Fibroblast of lung (primary cell): ENCODE data around the gene MAS1. TPM values are rescaled to one million over a fixed set of nuclear protein-coding genes. Genes with fewer than 3 reads are reported as not detected.

ENCODE experiments used
- DNase-seq, 2 donors: peaks; one replicate each; pipeline versions ENCODE4 v3.0.0 to v3.0.0-alpha.2; 2010; ENCODE audit warnings: low read depth in 2 of 2
- H2AFZ ChIP-seq: 2 replicates; pipeline ENCODE4 v1.5.1; 2012; ENCODE audit warnings: low read length, control low read depth, inconsistent platforms
- H3K27ac ChIP-seq: 2 replicates; pipeline ENCODE4 v1.5.1; 2011; ENCODE audit warnings: low read length, control low read depth; ENCODE audit not compliant: insufficient read depth
- H3K27me3 ChIP-seq: 2 replicates; pipeline ENCODE4 v1.5.1; 2011; ENCODE audit warnings: mild to moderate bottlenecking, low read length; ENCODE audit not compliant: control insufficient read depth, insufficient read depth
- H3K36me3 ChIP-seq: 2 replicates; pipeline ENCODE4 v1.5.1; 2011; ENCODE audit warnings: low read length; ENCODE audit not compliant: control insufficient read depth, insufficient read depth
- H3K4me1 ChIP-seq: 2 replicates; pipeline ENCODE4 v1.5.1; 2011; ENCODE audit warnings: low read length; ENCODE audit not compliant: control insufficient read depth, insufficient read depth; ENCODE audit errors: extremely low read depth
- H3K4me2 ChIP-seq: 2 replicates; pipeline ENCODE4 v1.5.1; 2011; ENCODE audit warnings: low read length, control low read depth; ENCODE audit not compliant: insufficient read depth; ENCODE audit errors: extremely low read depth
- H3K4me3 ChIP-seq, 4 experiments: fragments of 200-600 bp in 1 of 4; sonication (generic) in 1 of 4; replicated peaks in 1 of 4; 2 replicates each; pipeline ENCODE4 v1.5.1; 2011 to 2016; ENCODE audit warnings: low read length in 4 of 4, low read depth in 3 of 4, mild to moderate bottlenecking in 3 of 4, control low read depth in 2 of 4, inconsistent platforms in 1 of 4, mixed read lengths in 1 of 4; ENCODE audit not compliant: insufficient read depth in 1 of 4; ENCODE audit errors: control extremely low read depth in 1 of 4
- H3K79me2 ChIP-seq: 2 replicates; pipeline ENCODE4 v1.5.1; 2012; ENCODE audit warnings: mild to moderate bottlenecking, low read length, inconsistent platforms; ENCODE audit not compliant: control insufficient read depth, insufficient read depth
- H3K9ac ChIP-seq: 2 replicates; pipeline ENCODE4 v1.5.1; 2011; ENCODE audit warnings: mild to moderate bottlenecking, low read length, control low read depth; ENCODE audit not compliant: insufficient read depth
- H3K9me3 ChIP-seq: 2 replicates; pipeline ENCODE4 v1.5.1; 2012; ENCODE audit warnings: low read depth, low read length; ENCODE audit not compliant: control insufficient read depth, insufficient read depth
- H4K20me1 ChIP-seq: 2 replicates; pipeline ENCODE4 v1.5.1; 2011; ENCODE audit warnings: low read length; ENCODE audit not compliant: control insufficient read depth, insufficient read depth; ENCODE audit errors: extremely low read depth
- EZH2 ChIP-seq: IDR thresholded peaks from 2 replicates; pipeline ENCODE4 v1.5.1; 2012; ENCODE audit warnings: low read length, control low read depth, mild to moderate bottlenecking; ENCODE audit errors: missing control alignments
- polyA plus RNA-seq, 2 donors: library from polyadenylated mRNA; depleted of rRNA in 1 of 2; stranded (reverse) in 1 of 2; unstranded in 1 of 2; fragments of >200 nt; gene quantifications; 2 replicates each; pipeline ENCODE4 v1.2.1, GENCODE V29; 2011 to 2012; ENCODE audit warnings: missing spikeins in 1 of 2
- total RNA-seq: library from RNA; depleted of rRNA; stranded (reverse); fragments of >200 nt; gene quantifications from 2 replicates; pipeline ENCODE4 v1.2.1, GENCODE V29; 2014
- TF ChIP-seq, protein P1 (sequence below), 2 donors: IDR thresholded peaks in 1 of 2; conservative IDR thresholded peaks in 1 of 2; 1 replicate in 1 of 2; 2 replicates in 1 of 2; pipeline ENCODE4 v1.5.1; 2011 to 2012; ENCODE audit warnings: low read length in 2 of 2, control low read depth in 1 of 2, inconsistent platforms in 1 of 2, low read depth in 1 of 2, mild to moderate bottlenecking in 1 of 2

Gene MAS1
- total and polyA plus RNA-seq, 2 donors (not counting 1 experiment from before 2014, with no cell fraction given) = not detected

DNA sequence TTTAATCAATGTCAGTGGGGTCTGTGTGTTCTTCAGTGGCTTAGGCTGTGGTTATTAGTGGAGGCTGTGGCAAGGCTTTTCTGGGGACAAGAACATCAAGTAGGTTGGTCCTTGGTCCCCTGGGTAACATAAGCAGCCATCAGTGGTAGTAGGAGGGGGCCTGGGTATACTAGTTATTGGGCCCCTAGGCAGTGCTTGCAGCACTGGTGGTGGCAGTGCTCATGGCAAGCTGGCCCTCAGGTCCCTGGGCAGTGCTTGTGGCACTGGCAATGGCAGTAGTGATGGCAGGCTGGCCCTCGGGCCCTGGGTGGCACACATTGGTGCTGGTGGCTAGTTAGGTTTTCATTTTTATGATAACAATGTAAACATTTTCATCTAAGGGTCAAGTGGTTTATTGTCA, 32.5 kb upstream of the MAS1 start:
- H3K4me1 ChIP-seq = no peaks in the 10 kb centered on the region
- no peak overlapping the region for H3K9ac ChIP-seq
- H3K4me2 ChIP-seq = no peak overlapping the region
- H3K36me3 ChIP-seq = no peaks in the 10 kb centered on the region
- H3K4me3 ChIP-seq = no peak overlapping the region
- H3K27ac ChIP-seq = no peak overlapping the region
- no peaks in the 10 kb centered on the region for H3K9me3 ChIP-seq
- no peak overlapping the region for H2AFZ ChIP-seq
- H4K20me1 ChIP-seq = no peaks in the 10 kb centered on the region
- no peaks in the 10 kb centered on the region for H3K27me3 ChIP-seq
- DNase-seq = no peak
- H3K79me2 ChIP-seq = no peaks in the 10 kb centered on the region
- TF ChIP-seq, protein P1, sequence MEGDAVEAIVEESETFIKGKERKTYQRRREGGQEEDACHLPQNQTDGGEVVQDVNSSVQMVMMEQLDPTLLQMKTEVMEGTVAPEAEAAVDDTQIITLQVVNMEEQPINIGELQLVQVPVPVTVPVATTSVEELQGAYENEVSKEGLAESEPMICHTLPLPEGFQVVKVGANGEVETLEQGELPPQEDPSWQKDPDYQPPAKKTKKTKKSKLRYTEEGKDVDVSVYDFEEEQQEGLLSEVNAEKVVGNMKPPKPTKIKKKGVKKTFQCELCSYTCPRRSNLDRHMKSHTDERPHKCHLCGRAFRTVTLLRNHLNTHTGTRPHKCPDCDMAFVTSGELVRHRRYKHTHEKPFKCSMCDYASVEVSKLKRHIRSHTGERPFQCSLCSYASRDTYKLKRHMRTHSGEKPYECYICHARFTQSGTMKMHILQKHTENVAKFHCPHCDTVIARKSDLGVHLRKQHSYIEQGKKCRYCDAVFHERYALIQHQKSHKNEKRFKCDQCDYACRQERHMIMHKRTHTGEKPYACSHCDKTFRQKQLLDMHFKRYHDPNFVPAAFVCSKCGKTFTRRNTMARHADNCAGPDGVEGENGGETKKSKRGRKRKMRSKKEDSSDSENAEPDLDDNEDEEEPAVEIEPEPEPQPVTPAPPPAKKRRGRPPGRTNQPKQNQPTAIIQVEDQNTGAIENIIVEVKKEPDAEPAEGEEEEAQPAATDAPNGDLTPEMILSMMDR (conservative IDR thresholded peaks at IDR 0.05 in 1 of 2, IDR thresholded peaks at IDR 0.05 in 1 of 2; ENCODE audit: low read depth in 1 of 2, low read length in 2 of 2) = no peak
- no peak for TF ChIP-seq EZH2

DNA sequence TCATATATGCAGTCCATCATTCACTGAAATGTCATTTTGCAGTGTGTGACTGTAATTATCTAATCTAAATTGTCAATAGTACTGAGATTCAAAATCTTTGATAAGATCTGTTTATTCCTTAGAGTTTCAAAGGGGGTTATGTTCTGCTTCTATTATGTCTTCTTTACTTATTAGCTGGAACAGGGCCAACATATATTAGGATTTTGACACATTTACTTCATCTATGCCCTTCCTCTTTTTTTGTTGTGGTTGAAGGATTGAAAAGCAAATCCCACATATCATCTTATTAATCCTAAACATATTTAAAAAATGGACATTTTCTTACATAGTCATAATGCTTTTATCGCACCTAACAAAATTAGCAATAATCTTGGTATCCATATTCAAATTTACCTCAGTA, 30.3 kb upstream of the MAS1 start:
- no peaks in the 10 kb centered on the region for H3K79me2 ChIP-seq
- H2AFZ ChIP-seq = no peak overlapping the region
- H3K9ac ChIP-seq = no peak overlapping the region
- H3K4me3 ChIP-seq = no peak overlapping the region
- no peaks in the 10 kb centered on the region for H3K9me3 ChIP-seq
- no peaks in the 10 kb centered on the region for H3K27me3 ChIP-seq
- TF ChIP-seq, protein P1 (conservative IDR thresholded peaks at IDR 0.05 in 1 of 2, IDR thresholded peaks at IDR 0.05 in 1 of 2; ENCODE audit: low read depth in 1 of 2, low read length in 2 of 2) = no peak
- TF ChIP-seq EZH2 = no peak
- no peaks in the 10 kb centered on the region for H3K36me3 ChIP-seq
- H3K4me1 ChIP-seq = no peaks in the 10 kb centered on the region
- H3K4me2 ChIP-seq = no peak overlapping the region
- no peaks in the 10 kb centered on the region for H4K20me1 ChIP-seq
- no peak overlapping the region for H3K27ac ChIP-seq
- no peak for DNase-seq

DNA sequence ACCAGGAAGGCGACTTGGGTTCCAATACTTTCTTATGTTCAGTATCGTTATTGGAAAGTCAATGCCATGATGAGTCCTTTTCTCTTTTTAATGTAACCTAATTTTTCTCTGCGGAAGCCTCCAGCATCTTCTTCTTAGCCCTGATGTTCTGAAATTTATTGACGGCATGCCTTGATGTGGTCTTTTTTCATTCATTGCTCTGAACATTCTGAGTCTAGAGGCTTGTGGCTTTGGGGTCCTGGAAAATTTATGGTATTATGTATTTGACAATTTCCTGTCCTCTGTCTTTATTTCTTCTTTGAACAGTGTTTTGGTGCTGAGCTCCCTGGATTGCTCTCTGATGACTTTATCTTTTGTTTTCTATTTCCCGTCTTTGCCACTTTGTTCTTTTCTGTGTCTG, 28.7 kb upstream of the MAS1 start:
- Histone ChIP-seq H3K9ac (no peak overlapping the region), H3K79me2 (no peaks in the 10 kb centered on the region), H3K4me2 (no peak overlapping the region), H3K36me3 (no peaks in the 10 kb centered on the region), H3K4me3 (no peak overlapping the region), H3K27me3 (no peaks in the 10 kb centered on the region), H3K4me1 (no peaks in the 10 kb centered on the region), H3K9me3 (no peaks in the 10 kb centered on the region), H3K27ac (no peak overlapping the region), H4K20me1 (no peaks in the 10 kb centered on the region), H2AFZ (no peak overlapping the region)
- DNase-seq = no peak
- TF ChIP-seq, protein P1 (conservative IDR thresholded peaks at IDR 0.05 in 1 of 2, IDR thresholded peaks at IDR 0.05 in 1 of 2; ENCODE audit: low read depth in 1 of 2, low read length in 2 of 2) = no peak
- no peak for TF ChIP-seq EZH2
